HepG2 (cell line): ENCODE measurements around the gene YJEFN3. TPM values are rescaled to one million over a fixed set of nuclear protein-coding genes. Genes with fewer than 3 reads are reported as not detected.

ENCODE experiments used
- CBX5 ChIP-seq: sonication (generic); formaldehyde crosslinking; IDR thresholded peaks from 2 replicates; pipeline ENCODE4 v1.4.0; 2020; ENCODE audit warnings: missing genetic modification reagents, borderline replicate concordance
- CREB3 ChIP-seq: sonication (generic); formaldehyde crosslinking; IDR thresholded peaks from 2 replicates; pipeline ENCODE4 v1.5.0; 2020; ENCODE audit warnings: missing genetic modification reagents
- EHMT2 ChIP-seq: fragments of 200-600 bp; sonication (generic); IDR thresholded peaks from 2 replicates; pipeline ENCODE4 v1.7.0; 2017; ENCODE audit warnings: antibody characterized with exemption, low read depth, low read length, borderline replicate concordance
- FUBP1 ChIP-seq: sonication (generic); formaldehyde crosslinking; IDR thresholded peaks from 2 replicates; pipeline ENCODE4 v1.5.1; 2020; ENCODE audit warnings: missing genetic modification reagents, mild to moderate bottlenecking, borderline replicate concordance
- HNF1A ChIP-seq, 2 experiments: sonication (generic) in 1 of 2; formaldehyde crosslinking in 1 of 2; IDR thresholded peaks; 2 replicates each; pipeline versions ENCODE4 v1.4.0 to v1.6.1; 2016 to 2020; ENCODE audit warnings: borderline replicate concordance in 1 of 2, low read depth in 1 of 2, mild to moderate bottlenecking in 1 of 2, missing genetic modification reagents in 1 of 2
- SP140L ChIP-seq: sonication (generic); formaldehyde crosslinking; IDR thresholded peaks from 2 replicates; pipeline ENCODE4 v1.4.0; 2020; ENCODE audit warnings: missing genetic modification reagents, borderline replicate concordance
- ZHX1 ChIP-seq: sonication (generic); formaldehyde crosslinking; IDR thresholded peaks from 2 replicates; pipeline ENCODE4 v1.8.1; 2022; ENCODE audit warnings: low read depth, mild to moderate bottlenecking, missing genetic modification reagents
- ZNF207 ChIP-seq: fragments of 450-650 bp; IDR thresholded peaks from 2 replicates; pipeline ENCODE4 v1.6.1; 2016; ENCODE audit warnings: antibody characterized with exemption, borderline replicate concordance
- ZNF512B ChIP-seq: sonication (generic); formaldehyde crosslinking; IDR thresholded peaks from 2 replicates; pipeline ENCODE4 v1.5.1; 2020; ENCODE audit warnings: missing genetic modification reagents, mild to moderate bottlenecking, borderline replicate concordance
- ZNF629 ChIP-seq: sonication (generic); formaldehyde crosslinking; conservative IDR thresholded peaks from 2 replicates; pipeline ENCODE4 v1.5.0; 2020; ENCODE audit warnings: missing genetic modification reagents
- ZNF746 ChIP-seq: sonication (generic); formaldehyde crosslinking; IDR thresholded peaks from 2 replicates; pipeline ENCODE4 v1.8.0; 2022; ENCODE audit warnings: mild to moderate bottlenecking, missing genetic modification reagents
- ZSCAN25 ChIP-seq: sonication (generic); formaldehyde crosslinking; IDR thresholded peaks from 2 replicates; pipeline ENCODE4 v1.8.0; 2022; ENCODE audit warnings: mild to moderate bottlenecking, missing genetic modification reagents
- ZSCAN9 ChIP-seq: IDR thresholded peaks from 2 replicates; pipeline ENCODE4 v1.6.1; 2016; ENCODE audit warnings: borderline replicate concordance
- polyA plus RNA-seq, 8 experiments: library from polyadenylated mRNA; depleted of rRNA in 3 of 8; stranded (reverse) in 7 of 8; unstranded in 1 of 8; fragments of >200 nt; fragmentation: Illumina TruSeq in 4 of 8; extraction: Trizol in 4 of 8; gene quantifications; 2 replicates each; pipeline versions ENCODE4 v1.2.1 to v1.2.3, GENCODE V29; 2011 to 2016; ENCODE audit warnings: low read depth in 4 of 8, missing spikeins in 1 of 8, mixed read lengths in 1 of 8; ENCODE audit not compliant: insufficient read depth in 1 of 8
- total RNA-seq, 5 experiments: library from RNA; depleted of rRNA; stranded (reverse); fragments of >200 nt; fragmentation: Illumina TruSeq; extraction: Trizol; gene quantifications; 2 replicates each; pipeline ENCODE4 v1.2.3, GENCODE V29; 2016; ENCODE audit warnings: low read depth in 1 of 5

YJEFN3 gene
- total and polyA plus RNA-seq, 2 of the 13 experiments (the other 11 are each of a cell fraction or from before 2014, with no cell fraction given), result 0.89 to 4.0 TPM

GRCh38 chr19:19515642-19516519, 12.8 kb upstream of the YJEFN3 start, which contains the start of gene NDUFA13 (continued):
- TF ChIP-seq ZNF512B (CRISPR knock-in tag) (no peak), HNF1A (IDR thresholded peaks at IDR 0.05; ENCODE audit: low read depth) (0 out of 2 replicates have a peak, but pooled peaks have one; percentile 18), HNF1A (CRISPR knock-in tag; IDR thresholded peaks at IDR 0.05; ENCODE audit: borderline replicate concordance) (peak; percentile 58; the same call in 1 of the 2 replicates), ZHX1 (CRISPR knock-in tag) (peak; percentile 95), CREB3 (CRISPR knock-in tag) (no peak), SP140L (no peak), EHMT2 (no peak), ZSCAN25 (CRISPR knock-in tag) (peak; percentile 32; the same call in 1 of the 2 replicates), ZNF746 (CRISPR knock-in tag) (0 out of 2 replicates have a peak, but pooled peaks have one; percentile 58), FUBP1 (CRISPR knock-in tag) (no peak; the same call in 1 of the 2 replicates), ZNF629 (no peak), CBX5 (peak; percentile 59; the same call in 1 of the 2 replicates), ZSCAN9 (CRISPR knock-in tag) (peak; percentile 90; the same call in 1 of the 2 replicates), ZNF207 (no peak)
